GM23248 (cell line): ENCODE results near the gene TMTC4. TPM values are rescaled to one million over a fixed set of nuclear protein-coding genes. Genes with fewer than 3 reads are reported as not detected.

Experiments
- DNase-seq: peaks from one replicate; pipeline ENCODE4 v3.0.0-alpha.2; 2015
- H2AFZ ChIP-seq: fragments of 200-600 bp; sonication (generic); 2 replicates; pipeline ENCODE4 v1.6.1; 2016; ENCODE audit warnings: antibody characterized with exemption
- H3F3A ChIP-seq: fragments of 200-600 bp; sonication (generic); 2 replicates; pipeline ENCODE4 v1.6.1; 2016; ENCODE audit warnings: mild to moderate bottlenecking, antibody characterized with exemption, mixed run types; ENCODE audit not compliant: insufficient read depth
- H3K27ac ChIP-seq: fragments of 200-600 bp; sonication (generic); 2 replicates; pipeline ENCODE4 v1.5.1; 2016; ENCODE audit warnings: mild to moderate bottlenecking
- H3K27me3 ChIP-seq: fragments of 200-600 bp; sonication (generic); replicated peaks from 2 replicates; pipeline ENCODE4 v1.6.1; 2016; ENCODE audit warnings: mild to moderate bottlenecking; ENCODE audit not compliant: insufficient read depth
- H3K36me3 ChIP-seq: fragments of 200-600 bp; sonication (generic); 2 replicates; pipeline ENCODE4 v1.6.1; 2016; ENCODE audit warnings: low read depth, mild to moderate bottlenecking
- H3K4me1 ChIP-seq: fragments of 200-600 bp; sonication (generic); 2 replicates; pipeline ENCODE4 v1.6.1; 2016; ENCODE audit warnings: mild to moderate bottlenecking; ENCODE audit not compliant: insufficient read depth
- H3K4me2 ChIP-seq: fragments of 200-600 bp; sonication (generic); one replicate; pipeline ENCODE4 v1.6.1; 2016; ENCODE audit warnings: mild to moderate bottlenecking; ENCODE audit not compliant: unreplicated experiment
- H3K4me3 ChIP-seq: fragments of 200-600 bp; sonication (generic); 2 replicates; pipeline ENCODE4 v1.5.1; 2016; ENCODE audit warnings: mild to moderate bottlenecking
- H3K79me2 ChIP-seq: fragments of 200-600 bp; sonication (generic); 2 replicates; pipeline ENCODE4 v1.6.1; 2016; ENCODE audit warnings: mild to moderate bottlenecking; ENCODE audit not compliant: insufficient read depth
- H3K9ac ChIP-seq: fragments of 200-600 bp; sonication (generic); 2 replicates; pipeline ENCODE4 v1.6.1; 2016; ENCODE audit warnings: mild to moderate bottlenecking
- H3K9me2 ChIP-seq: fragments of 200-600 bp; sonication (generic); 2 replicates; pipeline ENCODE4 v1.6.1; 2016; ENCODE audit warnings: mixed run types, mild to moderate bottlenecking, moderate library complexity; ENCODE audit not compliant: insufficient read depth
- H3K9me3 ChIP-seq: fragments of 200-600 bp; sonication (generic); one replicate; pipeline ENCODE4 v1.6.1; 2017; ENCODE audit warnings: low read depth
- H4K20me1 ChIP-seq: fragments of 200-600 bp; sonication (generic); 2 replicates; pipeline ENCODE4 v1.6.0; 2016; ENCODE audit not compliant: insufficient read depth
- EZH2 ChIP-seq: fragments of 200-600 bp; sonication (generic); IDR thresholded peaks from 2 replicates; pipeline ENCODE4 v1.6.1; 2018; ENCODE audit warnings: antibody characterized with exemption, mild to moderate bottlenecking; ENCODE audit not compliant: insufficient read depth, poor library complexity, severe bottlenecking
- EZH2phosphoT487 ChIP-seq: fragments of 200-600 bp; sonication (generic); IDR thresholded peaks from 2 replicates; pipeline ENCODE4 v1.6.1; 2018; ENCODE audit warnings: antibody characterized with exemption, moderate library complexity, mild to moderate bottlenecking, low read depth; ENCODE audit not compliant: insufficient read depth
- WGBS, 2 experiments: methylation state at CpG; one replicate each; pipeline ENCODE4 v1.1.6; 2015 to 2017; ENCODE audit warnings: low lambda C conversion rate in 2 of 2, low coverage in 1 of 2; ENCODE audit errors: missing lambda C conversion rate in 2 of 2; 5-methylcytosine and 5-hydroxymethylcytosine counted together
- in situ Hi-C: fragments of 300-500 bp; cut with MboI; formaldehyde crosslinking; loops from 2 replicates; pipeline ENCODE4 v1.15.0; 2020
- polyA plus RNA-seq: library from polyadenylated mRNA; unstranded; fragments of >200 nt; fragmentation: Nextera tagmentation; extraction: Ambion mirVana; gene quantifications from 2 replicates; pipeline ENCODE4 v1.2.1, GENCODE V29; 2016
- total RNA-seq: library from RNA; depleted of rRNA; stranded (reverse); fragments of >200 nt; shearing (Covaris generic); gene quantifications from 2 replicates; pipeline ENCODE4 v1.2.3, GENCODE V29; 2014

Gene TMTC4
- total and polyA plus RNA-seq, 2 experiments from 2014 or later = 1.9 to 3.8 TPM

DNA sequence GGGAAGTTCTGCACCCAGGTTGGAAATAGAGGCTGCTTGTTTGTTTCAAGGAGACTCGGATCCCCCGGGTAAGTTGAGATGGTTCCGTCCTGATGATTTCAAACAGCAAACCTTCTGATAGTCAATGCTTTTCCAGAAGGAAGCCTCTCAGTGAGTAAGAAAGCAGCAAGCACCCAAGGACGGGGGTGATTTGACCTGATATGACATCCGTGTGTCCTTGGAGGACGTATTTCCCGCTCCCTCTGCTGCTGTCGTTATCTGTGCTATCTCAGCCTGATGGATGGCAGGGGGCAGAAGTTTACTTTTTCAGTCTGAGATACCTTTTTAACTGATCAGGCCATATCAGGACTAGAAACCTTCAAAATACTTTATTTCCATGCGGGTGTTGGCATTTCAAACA is 80.3 kb downstream of the TMTC4 start:
- Histone ChIP-seq H4K20me1 (no peaks in the 10 kb centered on the region), H3K4me1 (no peaks in the 10 kb centered on the region), H3K27me3 (no peaks in the 10 kb centered on the region), H3K4me2 (no peak overlapping the region), H3F3A (no peaks in the 10 kb centered on the region), H3K27ac (no peak overlapping the region), H3K36me3 (no peaks in the 10 kb centered on the region), H2AFZ (no peak overlapping the region), H3K9ac (no peak overlapping the region), H3K9me2 (no peaks in the 10 kb centered on the region), H3K4me3 (no peak overlapping the region), H3K9me3 (no peaks in the 10 kb centered on the region), H3K79me2 (no peaks in the 10 kb centered on the region)
- TF ChIP-seq EZH2phosphoT487 (no peak), EZH2 (no peak)
- no peak for DNase-seq
- in situ Hi-C loops = no loop called here
- 81 to 85% methylated on average over 9 of the region's 9 CpGs for WGBS, 2 experiments

DNA sequence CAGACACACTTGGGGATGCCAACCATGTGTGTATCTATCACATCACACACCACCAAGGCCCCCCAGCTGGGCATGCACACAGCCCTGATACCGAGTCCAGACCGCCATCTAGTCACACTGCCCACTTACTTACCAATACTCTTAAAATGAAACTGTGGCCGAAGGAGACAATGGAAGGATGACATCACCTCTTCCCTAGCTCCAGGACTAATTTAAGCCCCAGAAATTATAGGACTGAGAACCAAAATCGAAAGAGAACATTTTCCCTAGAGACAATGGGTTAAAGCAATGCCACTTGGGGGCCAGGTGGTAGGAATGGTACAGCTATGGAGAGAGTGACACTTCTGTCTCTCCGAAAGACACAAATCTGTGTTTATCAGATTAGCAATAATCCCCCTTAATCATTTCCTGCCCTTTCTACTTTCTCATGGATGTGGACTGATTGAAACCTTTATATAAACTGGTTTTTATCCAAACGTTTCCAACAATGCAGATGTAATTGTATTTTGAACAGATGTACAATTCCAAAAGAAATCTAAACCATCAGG is 85.3 kb downstream of the TMTC4 start:
- Histone ChIP-seq H3K79me2 (no peaks in the 10 kb centered on the region), H3K27ac (no peak overlapping the region), H3F3A (no peaks in the 10 kb centered on the region), H3K9me2 (no peaks in the 10 kb centered on the region), H4K20me1 (no peaks in the 10 kb centered on the region), H3K9ac (no peak overlapping the region), H3K4me2 (peak overlapping the region; percentile 87), H3K36me3 (no peaks in the 10 kb centered on the region), H2AFZ (peak overlapping the region; percentile 88), H3K27me3 (no peaks in the 10 kb centered on the region), H3K4me3 (peak overlapping the region; percentile 73; the same call in 1 of the 2 replicates), H3K4me1 (0 out of 2 replicates have a peak, but pooled peaks cover 4% of the 10 kb centered on the region), H3K9me3 (no peaks in the 10 kb centered on the region)
- DNase-seq = peak; percentile 28
- TF ChIP-seq EZH2phosphoT487 (no peak), EZH2 (no peak)
- WGBS, 2 experiments = 45 to 48% methylated on average over 6 of the region's 6 CpGs
- in situ Hi-C loops = loop anchor here (10.0 kb wide), 1 partner anchor 536 kb away; no protein-coding TSS in a partner anchor

DNA sequence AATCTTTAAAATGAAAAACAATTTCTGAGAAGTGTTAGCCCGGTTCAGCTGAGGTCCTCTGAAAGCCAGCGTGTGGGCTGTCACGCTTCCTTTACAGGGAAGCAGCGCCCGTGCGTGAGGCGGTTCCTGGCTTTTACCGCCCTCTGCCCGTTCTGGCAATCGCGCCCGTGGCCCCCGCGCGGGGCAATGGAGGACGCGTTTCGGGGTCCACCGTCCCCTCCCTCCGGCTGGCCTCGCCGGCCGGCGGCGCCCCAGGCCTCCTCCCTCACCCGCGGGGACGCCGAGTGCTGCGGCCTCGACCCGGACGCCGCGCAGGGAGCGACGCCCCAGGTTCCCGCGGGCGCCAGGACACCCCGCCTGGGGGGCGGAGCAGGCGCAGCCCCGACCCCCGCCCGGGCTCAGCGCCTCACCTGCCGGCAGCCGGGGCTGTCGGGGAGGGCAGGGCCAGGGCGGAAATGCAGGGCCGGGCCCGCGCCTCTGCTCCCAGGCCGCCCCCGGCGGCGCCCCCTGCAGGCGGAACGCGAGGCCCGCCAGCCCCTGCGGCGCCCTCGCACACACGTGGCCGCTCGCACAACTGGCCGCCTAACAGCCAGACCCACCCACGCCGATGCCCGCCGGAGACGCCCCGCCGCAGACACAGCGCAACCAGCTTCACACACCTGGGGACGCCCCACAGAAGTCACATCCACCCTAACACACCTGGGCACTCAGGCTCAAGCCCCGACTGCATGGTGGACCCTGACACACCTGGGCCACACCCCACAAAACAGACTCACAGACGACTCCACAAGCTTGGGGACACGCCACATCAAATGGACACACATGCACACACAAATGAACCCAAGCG is 86.0 kb downstream of the TMTC4 start, which contains the start of gene GGACT:
Gene GGACT, minus strand, starts transcription at position 459 of the 847 bp plus-strand sequence. CDS start 56,198 bp downstream, outside the sequence.
- H3K9ac ChIP-seq = peak within 1 kb of the TSS; percentile 86
- in situ Hi-C loops = loop anchor here (10.0 kb wide), 1 partner anchor 536 kb away; no protein-coding TSS in a partner anchor
- H3K4me3 ChIP-seq = peak within 1 kb of the TSS; percentile 73
- H3K4me2 ChIP-seq = peak within 1 kb of the TSS; percentile 87
- H3K4me1 ChIP-seq = 0 out of 2 replicates have a peak, but pooled peaks cover 4% of the 10 kb centered on the region
- no peaks in the 10 kb centered on the region for H3K9me3 ChIP-seq
- H3F3A ChIP-seq = no peaks in the 10 kb centered on the region
- H3K36me3 ChIP-seq = no peaks in the 10 kb centered on the region
- H3K79me2 ChIP-seq = no peaks in the 10 kb centered on the region
- no peaks in the 10 kb centered on the region for H3K27me3 ChIP-seq
- no peaks in the 10 kb centered on the region for H4K20me1 ChIP-seq
- no peak within 1 kb of the TSS; the same call in 1 of the 2 replicates for H3K27ac ChIP-seq
- H2AFZ ChIP-seq = peak within 1 kb of the TSS; percentile 88
- no peaks in the 10 kb centered on the region for H3K9me2 ChIP-seq
- DNase-seq = peak; percentile 80
- TF ChIP-seq EZH2 = no peak
- TF ChIP-seq EZH2phosphoT487 = no peak
- WGBS, 2 experiments = 23 to 24% methylated on average over 47 to 48 of the region's 82 CpGs

DNA sequence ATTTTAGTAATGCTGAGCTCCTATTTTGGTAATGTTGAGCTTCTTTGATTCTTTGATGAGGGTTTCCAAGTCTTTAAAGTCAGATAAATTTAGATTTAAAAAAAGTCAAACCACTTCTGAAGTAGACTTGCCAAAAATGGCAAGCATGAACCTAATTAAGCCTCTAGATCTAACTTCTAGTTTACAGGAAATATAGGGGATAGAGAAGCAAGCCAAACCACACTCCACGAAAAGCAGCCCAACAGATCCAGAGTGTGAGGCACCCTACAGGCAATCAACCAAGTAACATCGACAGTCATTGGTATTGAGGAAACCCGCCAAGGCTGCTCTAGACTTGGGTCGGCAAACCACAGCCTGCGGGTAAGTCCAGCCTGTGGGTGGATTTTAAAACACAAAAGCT is 89.7 kb downstream of the TMTC4 start:
- Histone ChIP-seq H3K9me2 (no peaks in the 10 kb centered on the region), H3K27me3 (no peaks in the 10 kb centered on the region), H4K20me1 (no peaks in the 10 kb centered on the region), H3K36me3 (no peaks in the 10 kb centered on the region), H3F3A (no peaks in the 10 kb centered on the region), H3K4me3 (no peak overlapping the region), H3K4me1 (0 out of 2 replicates have a peak, but pooled peaks cover 4% of the 10 kb centered on the region), H2AFZ (no peak overlapping the region), H3K79me2 (no peaks in the 10 kb centered on the region), H3K9me3 (no peaks in the 10 kb centered on the region), H3K27ac (no peak overlapping the region), H3K9ac (no peak overlapping the region), H3K4me2 (no peak overlapping the region)
- in situ Hi-C loops = loop anchor here (10.0 kb wide), 1 partner anchor 540 kb away; no protein-coding TSS in a partner anchor
- DNase-seq = no peak
- no peak for TF ChIP-seq EZH2phosphoT487
- TF ChIP-seq EZH2 = no peak
- 53 to 58% methylated on average over 5 of the region's 5 CpGs for WGBS, 2 experiments
